Psoas muscle (tissue), 8 donors: ENCODE data around the gene MYOC. TPM values are rescaled to one million over a fixed set of nuclear protein-coding genes. Genes with fewer than 3 reads are reported as not detected.
"Not testable (repeated sequence)": the region's sequence is repeated elsewhere in the genome, so short reads cannot be mapped to it uniquely, and the experiment has no call there.

Experiments
- ATAC-seq, 4 donors: fragments of 200-7000 bp; cut with Tn5 transposase; one replicate each; pipeline ENCODE4 v1.9.1; 2020; ENCODE audit warnings: moderate library complexity in 3 of 4, mild to moderate bottlenecking in 2 of 4
- DNase-seq, 2 donors: peaks; one replicate each; pipeline ENCODE4 v3.0.0-alpha.2; 2020
- H3K27ac ChIP-seq: fragments of 200-600 bp; one replicate; pipeline ENCODE4 v1.8.0; 2022
- H3K27me3 ChIP-seq, 3 donors: fragments of 200-600 bp in 1 of 3; one replicate each; pipeline versions ENCODE4 v1.6.1 to v1.8.0; 2013 to 2022; ENCODE audit warnings: low read length in 2 of 3, mild to moderate bottlenecking in 2 of 3, moderate library complexity in 1 of 3; ENCODE audit not compliant: insufficient read depth in 3 of 3
- H3K36me3 ChIP-seq, 2 donors: fragments of 200-600 bp in 1 of 2; one replicate each; pipeline versions ENCODE4 v1.6.1 to v1.8.0; 2013 to 2022; ENCODE audit warnings: low read depth in 1 of 2, mild to moderate bottlenecking in 1 of 2, moderate library complexity in 1 of 2; ENCODE audit not compliant: insufficient read depth in 1 of 2
- H3K4me1 ChIP-seq: fragments of 200-600 bp; one replicate; pipeline ENCODE4 v1.8.0; 2022
- H3K4me3 ChIP-seq: fragments of 200-600 bp; one replicate; pipeline ENCODE4 v1.8.0; 2022; ENCODE audit warnings: mild to moderate bottlenecking
- H3K9me3 ChIP-seq: fragments of 200-600 bp; one replicate; pipeline ENCODE4 v1.8.0; 2022
- CTCF ChIP-seq: fragments of 200-600 bp; IDR thresholded peaks from one replicate; pipeline ENCODE4 v1.8.0; 2022; ENCODE audit warnings: antibody characterized with exemption
- WGBS, 3 donors: extraction: QIAGEN DNeasy Blood & Tissue Kit; methylation state at CpG; one replicate each; pipeline versions ENCODE4 v1.1.6 to v1.1.7; 2013; 5-methylcytosine and 5-hydroxymethylcytosine counted together
- intact Hi-C, 2 donors: fragments of 100-400 bp; cut with DNase I; formaldehyde crosslinking; loops; one replicate each; pipeline versions ENCODE4 v1.11.0 to v1.14.2; 2022
- polyA plus RNA-seq, 3 donors: library from polyadenylated mRNA; stranded (reverse); fragments of 200-250 nt; gene quantifications; one replicate each; pipeline ENCODE4 v1.2.3, GENCODE V29; 2013
- total RNA-seq, 4 donors: library from RNA; stranded (reverse); fragmentation: NEBNext Ultra II Directional in 2 of 4; extraction: Animal tissue kit (Norgen Biotek cat#: 25700) in 2 of 4; gene quantifications; one replicate each; pipeline versions ENCODE4 v1.2.1 to v1.2.4, GENCODE V29; 2021 to 2023
- donor health status: healthy with polysubstance abuse.
- donor health status: DM: no; HTN: no; CAD: no; lungs with moderate emphysema.
- donor health status: Bipolar disorder and iron deficiency.
- donor health status: healthy.
- donor health status: DM: yes; HTN: yes; CAD: no.
- donor health status: DM: no; HTN: no; CAD: no.
- donor health status: DM: no; HTN: no; CAD: no.
- donor health status: DM: yes; HTN: yes; CAD: no.

MYOC gene
- total and polyA plus RNA-seq, 7 donors, result 1.1 to 12.6 (median 3.1) TPM

- 66 to 80% (median 76%) methylated on average over 5 of the region's 5 CpGs for WGBS, 3 donors
- Histone ChIP-seq H3K36me3 (no peaks in the 10 kb centered on the region), H3K4me1 (no peaks in the 10 kb centered on the region), H3K9me3 (no peaks in the 10 kb centered on the region), H3K27me3 (peaks cover 0 to 2% (median 0%) of the 10 kb centered on the region in 3 donors), H3K27ac (no peak overlapping the region), H3K4me3 (no peak overlapping the region)
- ATAC-seq (no peak), DNase-seq (no peak)
- intact Hi-C loops, result no loop called here
- TF ChIP-seq CTCF, result no peak
These were observed 25.5 kb downstream of the MYOC start for GRCh38 chr1:171627020-171627419.

GRCh38 chr1:171625225-171625624 is 27.3 kb downstream of the MYOC start:
- Histone ChIP-seq H3K36me3 (no peaks in the 10 kb centered on the region), H3K9me3 (no peaks in the 10 kb centered on the region), H3K4me3 (no peak overlapping the region), H3K27me3 (peaks cover 0 to 2% (median 0%) of the 10 kb centered on the region in 3 donors), H3K4me1 (no peaks in the 10 kb centered on the region), H3K27ac (no peak overlapping the region)
- intact Hi-C loops, result no loop called here
- ATAC-seq, result no peak
- WGBS, 3 donors, result 74 to 80% (median 77%) methylated on average over 1 of the region's 1 CpG
- TF ChIP-seq CTCF, result no peak
- no peak for DNase-seq

- WGBS, 3 donors, result 59 to 62% (median 60%) methylated on average over 9 of the region's 9 CpGs
- intact Hi-C loops, result no loop called here
- H3K4me3 ChIP-seq, result no peak overlapping the region
- DNase-seq, result no peak
- ATAC-seq, result no peak
- no peaks in the 10 kb centered on the region for H3K4me1 ChIP-seq
- no peak for TF ChIP-seq CTCF
- no peaks in the 10 kb centered on the region for H3K9me3 ChIP-seq
- H3K27me3 ChIP-seq, result peaks cover 0 to 2% (median 0%) of the 10 kb centered on the region in 3 donors
- no peak overlapping the region for H3K27ac ChIP-seq
- H3K36me3 ChIP-seq, result no peaks in the 10 kb centered on the region
These were observed 28.7 kb downstream of the MYOC start for GRCh38 chr1:171623651-171624331.

GRCh38 chr1:171622152-171622462 is 30.4 kb downstream of the MYOC start, which contains the start of gene MYOCOS:
TSS of gene MYOCOS (plus strand) at chr1:171622243. CDS start at chr1:171623884, 1,641 bp downstream.
- Histone ChIP-seq H3K9me3 (no peaks in the 10 kb centered on the region), H3K36me3 (no peaks in the 10 kb centered on the region), H3K4me1 (no peaks in the 10 kb centered on the region), H3K4me3 (no peak within 1 kb of the TSS), H3K27me3 (peaks cover 0 to 2% (median 0%) of the 10 kb centered on the region in 3 donors), H3K27ac (no peak within 1 kb of the TSS)
- TF ChIP-seq CTCF, result no peak
- intact Hi-C loops, result no loop called here
- WGBS, 3 donors, result 45 to 52% (median 50%) methylated on average over 7 of the region's 7 CpGs
- ATAC-seq (no peak), DNase-seq (no peak)

- H3K27ac ChIP-seq, result no peak overlapping the region
- ATAC-seq (no peak), DNase-seq (no peak)
- H3K9me3 ChIP-seq, result no peaks in the 10 kb centered on the region
- no peak for TF ChIP-seq CTCF
- H3K4me1 ChIP-seq, result no peaks in the 10 kb centered on the region
- WGBS, 3 donors, result 74 to 86% (median 79%) methylated on average over 2 of the region's 2 CpGs
- H3K36me3 ChIP-seq, result no peaks in the 10 kb centered on the region
- H3K4me3 ChIP-seq, result no peak overlapping the region
- intact Hi-C loops, result no loop called here
- no peaks in the 10 kb centered on the region for H3K27me3 ChIP-seq
These were observed 35.9 kb downstream of the MYOC start for GRCh38 chr1:171616586-171616985.

- H3K27ac ChIP-seq, H3K4me1 ChIP-seq, H3K4me3 ChIP-seq, H3K9me3 ChIP-seq, ATAC-seq, H3K36me3 ChIP-seq, intact Hi-C loops, DNase-seq, H3K27me3 ChIP-seq: not testable (repeated sequence)
- 84 to 90% (median 88%) methylated on average over 14 of the region's 14 CpGs for WGBS, 3 donors
These were observed 37.2 kb downstream of the MYOC start for GRCh38 chr1:171615122-171615906.
